BE2C (cell line): ENCODE results near the gene TTC38.

ENCODE experiments used
- DNase-seq: peaks from one replicate; pipeline ENCODE4 v3.0.0-alpha.2; 2020
- H3K27me3 ChIP-seq: fragments of 250-450 bp; sonication (Bioruptor Pico); 2 replicates; pipeline ENCODE4 v1.5.1; 2020; ENCODE audit warnings: mild to moderate bottlenecking
- H3K36me3 ChIP-seq: fragments of 250-450 bp; sonication (Bioruptor Pico); 2 replicates; pipeline ENCODE4 v1.5.1; 2020; ENCODE audit warnings: mild to moderate bottlenecking
- H3K4me1 ChIP-seq: fragments of 250-450 bp; sonication (Bioruptor Pico); 2 replicates; pipeline ENCODE4 v1.5.1; 2020
- H3K4me3 ChIP-seq: 2 replicates; pipeline ENCODE4 v1.5.1; 2011; ENCODE audit warnings: low read depth, low read length
- H3K9me3 ChIP-seq: fragments of 250-450 bp; sonication (Bioruptor Pico); 2 replicates; pipeline ENCODE4 v1.5.1; 2020
- TF ChIP-seq, protein P1 (sequence below): IDR thresholded peaks from 2 replicates; pipeline ENCODE4 v1.5.1; 2012; ENCODE audit warnings: mild to moderate bottlenecking, low read depth, low read length

The TTC38 gene

DNA sequence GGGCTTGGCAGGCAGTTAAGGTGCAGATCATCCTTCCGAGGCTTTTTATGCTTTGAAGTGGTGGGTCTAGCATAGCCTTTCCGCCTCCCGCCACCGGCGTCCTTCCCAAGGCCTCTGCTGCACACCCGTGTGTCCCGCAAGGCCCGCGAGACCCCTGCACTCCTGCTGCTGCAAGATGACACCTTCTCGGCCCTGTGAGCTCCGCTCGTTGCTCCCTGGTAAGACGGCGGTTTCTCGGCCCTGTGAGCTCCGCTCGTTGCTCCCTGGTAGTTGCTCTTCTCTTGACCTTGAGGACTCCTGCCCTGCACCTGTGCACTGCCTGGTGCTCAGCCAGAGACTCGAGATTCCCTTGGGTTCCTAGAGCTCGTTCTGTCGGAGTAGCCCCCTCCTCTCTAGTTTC, 49.8 kb downstream of the TTC38 start:
- Histone ChIP-seq H3K27me3 (no peaks in the 10 kb centered on the region), H3K4me3 (no peak overlapping the region), H3K36me3 (peaks cover 80% of the 10 kb centered on the region), H3K9me3 (no peaks in the 10 kb centered on the region), H3K4me1 (no peaks in the 10 kb centered on the region)
- no peak for DNase-seq
- TF ChIP-seq, protein P1, sequence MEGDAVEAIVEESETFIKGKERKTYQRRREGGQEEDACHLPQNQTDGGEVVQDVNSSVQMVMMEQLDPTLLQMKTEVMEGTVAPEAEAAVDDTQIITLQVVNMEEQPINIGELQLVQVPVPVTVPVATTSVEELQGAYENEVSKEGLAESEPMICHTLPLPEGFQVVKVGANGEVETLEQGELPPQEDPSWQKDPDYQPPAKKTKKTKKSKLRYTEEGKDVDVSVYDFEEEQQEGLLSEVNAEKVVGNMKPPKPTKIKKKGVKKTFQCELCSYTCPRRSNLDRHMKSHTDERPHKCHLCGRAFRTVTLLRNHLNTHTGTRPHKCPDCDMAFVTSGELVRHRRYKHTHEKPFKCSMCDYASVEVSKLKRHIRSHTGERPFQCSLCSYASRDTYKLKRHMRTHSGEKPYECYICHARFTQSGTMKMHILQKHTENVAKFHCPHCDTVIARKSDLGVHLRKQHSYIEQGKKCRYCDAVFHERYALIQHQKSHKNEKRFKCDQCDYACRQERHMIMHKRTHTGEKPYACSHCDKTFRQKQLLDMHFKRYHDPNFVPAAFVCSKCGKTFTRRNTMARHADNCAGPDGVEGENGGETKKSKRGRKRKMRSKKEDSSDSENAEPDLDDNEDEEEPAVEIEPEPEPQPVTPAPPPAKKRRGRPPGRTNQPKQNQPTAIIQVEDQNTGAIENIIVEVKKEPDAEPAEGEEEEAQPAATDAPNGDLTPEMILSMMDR: no peak

GRCh38 chr22:46318576-46318975, 50.8 kb downstream of the TTC38 start:
- Histone ChIP-seq H3K4me3 (no peak overlapping the region), H3K4me1 (no peaks in the 10 kb centered on the region), H3K27me3 (no peaks in the 10 kb centered on the region), H3K9me3 (no peaks in the 10 kb centered on the region), H3K36me3 (peaks cover 85% of the 10 kb centered on the region)
- TF ChIP-seq, protein P1: no peak
- no peak for DNase-seq

GRCh38 chr22:46319319-46319718, 51.5 kb downstream of the TTC38 start:
- Histone ChIP-seq H3K36me3 (peaks cover 86% of the 10 kb centered on the region), H3K27me3 (no peaks in the 10 kb centered on the region), H3K4me3 (no peak overlapping the region), H3K4me1 (no peaks in the 10 kb centered on the region), H3K9me3 (no peaks in the 10 kb centered on the region)
- DNase-seq: no peak
- TF ChIP-seq, protein P1: no peak

GRCh38 chr22:46320166-46320710, 52.4 kb downstream of the TTC38 start:
- no peaks in the 10 kb centered on the region for H3K9me3 ChIP-seq
- H3K27me3 ChIP-seq: no peaks in the 10 kb centered on the region
- no peaks in the 10 kb centered on the region for H3K4me1 ChIP-seq
- TF ChIP-seq, protein P1: no peak
- peaks cover 85% of the 10 kb centered on the region for H3K36me3 ChIP-seq
- no peak overlapping the region for H3K4me3 ChIP-seq
- DNase-seq: no peak

GRCh38 chr22:46320716-46321386, 53.0 kb downstream of the TTC38 start:
- H3K27me3 ChIP-seq: no peaks in the 10 kb centered on the region
- TF ChIP-seq, protein P1: no peak
- DNase-seq: no peak
- H3K4me1 ChIP-seq: no peaks in the 10 kb centered on the region
- no peak overlapping the region for H3K4me3 ChIP-seq
- H3K9me3 ChIP-seq: no peaks in the 10 kb centered on the region
- H3K36me3 ChIP-seq: peaks cover 85% of the 10 kb centered on the region

DNA sequence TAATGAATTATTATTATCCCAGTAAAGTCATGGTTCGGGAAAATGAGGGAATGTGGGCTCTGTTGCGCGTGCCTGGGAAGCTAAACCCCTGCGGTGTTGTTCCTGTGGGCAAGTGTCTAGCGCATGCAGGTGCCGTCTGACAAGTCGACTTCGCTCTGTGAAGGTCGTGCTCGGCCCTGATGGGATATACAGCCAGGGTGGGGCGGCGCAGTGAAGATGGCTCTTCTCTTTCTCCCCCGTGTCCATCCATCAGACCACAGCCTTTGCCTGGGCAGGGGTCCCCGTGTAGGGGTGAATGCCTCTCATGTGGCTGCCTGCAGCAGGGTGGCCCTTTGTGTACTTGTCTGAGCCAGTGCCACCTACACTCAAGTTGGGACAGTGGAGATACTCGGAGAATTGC, 54.9 kb downstream of the TTC38 start:
- no peaks in the 10 kb centered on the region for H3K27me3 ChIP-seq
- no peaks in the 10 kb centered on the region for H3K4me1 ChIP-seq
- H3K4me3 ChIP-seq: no peak overlapping the region
- H3K9me3 ChIP-seq: no peaks in the 10 kb centered on the region
- TF ChIP-seq, protein P1: no peak
- DNase-seq: no peak
- peaks cover 79% of the 10 kb centered on the region for H3K36me3 ChIP-seq
